Hepatocyte (in vitro differentiated cells): ENCODE results near the gene SLC1A2.

Experiments used
- CTCF ChIP-seq: fragments of 200-600 bp; sonication (generic); IDR thresholded peaks from 2 replicates; pipeline ENCODE4 v1.5.1; 2016; ENCODE audit warnings: antibody characterized with exemption, mild to moderate bottlenecking; ENCODE audit not compliant: poor library complexity
- EZH2 ChIP-seq: fragments of 200-600 bp; sonication (generic); IDR thresholded peaks from 2 replicates; pipeline ENCODE4 v1.6.1; 2016; ENCODE audit warnings: antibody characterized with exemption, mild to moderate bottlenecking, borderline replicate concordance
- EZH2phosphoT487 ChIP-seq: fragments of 200-600 bp; sonication (generic); IDR thresholded peaks from one replicate; pipeline ENCODE4 v1.6.1; 2018; ENCODE audit warnings: antibody characterized with exemption, mild to moderate bottlenecking, low read depth, moderate library complexity; ENCODE audit not compliant: unreplicated experiment, severe bottlenecking

- TF ChIP-seq CTCF, result no peak
- no peak for TF ChIP-seq EZH2
- no peak for TF ChIP-seq EZH2phosphoT487
Observed at GRCh38 chr11:35227576-35228327, 191.6 kb downstream of the SLC1A2 start.
